Glomerular visceral epithelial cell (primary cell): ENCODE data around the gene THSD8.
A peak's percentile ranks its signal among the peaks of the same experiment; 100 is the strongest.
"Not testable (repeated sequence)": the region's sequence is repeated elsewhere in the genome, so short reads cannot be mapped to it uniquely, and the experiment has no call there.

Experiments
- DNase-seq: peaks from one replicate; pipeline ENCODE4 v3.0.0-alpha.2; 2016; ENCODE audit errors: extremely low spot score

The THSD8 gene

DNA sequence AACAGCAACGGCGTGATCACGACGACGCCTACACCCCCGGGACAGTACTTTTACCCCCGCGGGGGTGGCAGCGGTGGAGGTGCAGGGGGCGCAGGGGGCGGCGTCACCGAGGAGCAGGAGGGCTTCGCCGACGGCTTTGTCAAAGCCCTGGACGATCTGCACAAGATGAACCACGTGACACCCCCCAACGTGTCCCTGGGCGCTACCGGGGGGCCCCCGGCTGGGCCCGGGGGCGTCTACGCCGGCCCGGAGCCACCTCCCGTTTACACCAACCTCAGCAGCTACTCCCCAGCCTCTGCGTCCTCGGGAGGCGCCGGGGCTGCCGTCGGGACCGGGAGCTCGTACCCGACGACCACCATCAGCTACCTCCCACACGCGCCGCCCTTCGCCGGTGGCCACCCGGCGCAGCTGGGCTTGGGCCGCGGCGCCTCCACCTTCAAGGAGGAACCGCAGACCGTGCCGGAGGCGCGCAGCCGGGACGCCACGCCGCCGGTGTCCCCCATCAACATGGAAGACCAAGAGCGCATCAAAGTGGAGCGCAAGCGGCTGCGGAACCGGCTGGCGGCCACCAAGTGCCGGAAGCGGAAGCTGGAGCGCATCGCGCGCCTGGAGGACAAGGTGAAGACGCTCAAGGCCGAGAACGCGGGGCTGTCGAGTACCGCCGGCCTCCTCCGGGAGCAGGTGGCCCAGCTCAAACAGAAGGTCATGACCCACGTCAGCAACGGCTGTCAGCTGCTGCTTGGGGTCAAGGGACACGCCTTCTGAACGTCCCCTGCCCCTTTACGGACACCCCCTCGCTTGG lies 9.6 kb upstream of the THSD8 start:
- DNase-seq, result peak; percentile 71

DNA sequence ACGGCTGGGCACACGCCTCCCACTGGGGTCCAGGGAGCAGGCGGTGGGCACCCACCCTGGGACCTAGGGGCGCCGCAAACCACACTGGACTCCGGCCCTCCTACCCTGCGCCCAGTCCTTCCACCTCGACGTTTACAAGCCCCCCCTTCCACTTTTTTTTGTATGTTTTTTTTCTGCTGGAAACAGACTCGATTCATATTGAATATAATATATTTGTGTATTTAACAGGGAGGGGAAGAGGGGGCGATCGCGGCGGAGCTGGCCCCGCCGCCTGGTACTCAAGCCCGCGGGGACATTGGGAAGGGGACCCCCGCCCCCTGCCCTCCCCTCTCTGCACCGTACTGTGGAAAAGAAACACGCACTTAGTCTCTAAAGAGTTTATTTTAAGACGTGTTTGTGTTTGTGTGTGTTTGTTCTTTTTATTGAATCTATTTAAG lies 9.0 kb upstream of the THSD8 start:
- DNase-seq, result no peak

DNA sequence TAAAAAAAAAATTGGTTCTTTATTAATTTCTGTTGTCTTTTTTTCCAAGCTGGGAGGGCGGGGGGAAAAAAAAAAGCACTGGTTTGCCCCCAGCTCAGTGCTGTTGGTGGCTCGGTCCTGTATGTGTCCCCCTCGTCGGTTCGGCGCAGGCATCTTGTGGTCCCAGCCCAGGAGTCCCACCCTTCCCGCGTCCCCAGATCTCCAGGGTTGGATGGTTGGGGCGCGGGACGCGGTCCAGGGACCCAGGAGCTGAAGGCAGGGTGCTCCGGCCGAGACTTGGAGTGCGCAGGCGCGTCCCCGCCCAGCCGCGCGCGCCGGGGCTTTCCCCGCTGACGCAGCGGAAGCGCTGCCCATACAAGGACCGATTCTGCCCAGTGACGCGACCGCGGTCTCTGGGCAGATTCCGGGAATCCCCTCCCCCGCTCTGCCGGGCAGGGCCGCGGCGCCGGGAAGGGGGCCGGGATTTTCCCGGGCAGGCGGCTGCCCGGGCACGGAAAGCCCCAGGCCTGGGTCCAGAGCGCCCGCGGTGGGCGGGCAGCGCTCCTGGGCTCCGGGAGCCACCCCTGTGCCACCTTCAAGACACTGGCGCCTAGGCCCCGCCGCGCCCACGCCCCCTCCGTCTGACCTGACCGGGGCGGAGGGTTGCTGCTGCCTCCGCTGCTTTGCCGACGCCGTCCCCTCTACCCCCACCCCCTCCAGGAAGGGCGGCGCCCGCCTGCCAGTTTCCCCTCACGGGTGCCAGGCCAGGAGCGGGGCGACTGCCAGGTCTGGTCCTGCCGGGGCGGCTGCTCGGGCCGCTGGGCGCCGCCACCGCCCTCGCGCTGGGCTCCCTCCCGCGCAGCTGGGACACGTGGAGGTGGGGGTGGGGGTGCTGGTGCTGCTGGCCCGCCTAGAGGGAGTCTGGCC lies 8.3 kb upstream of the THSD8 start:
- DNase-seq, result peak; percentile 97

DNA sequence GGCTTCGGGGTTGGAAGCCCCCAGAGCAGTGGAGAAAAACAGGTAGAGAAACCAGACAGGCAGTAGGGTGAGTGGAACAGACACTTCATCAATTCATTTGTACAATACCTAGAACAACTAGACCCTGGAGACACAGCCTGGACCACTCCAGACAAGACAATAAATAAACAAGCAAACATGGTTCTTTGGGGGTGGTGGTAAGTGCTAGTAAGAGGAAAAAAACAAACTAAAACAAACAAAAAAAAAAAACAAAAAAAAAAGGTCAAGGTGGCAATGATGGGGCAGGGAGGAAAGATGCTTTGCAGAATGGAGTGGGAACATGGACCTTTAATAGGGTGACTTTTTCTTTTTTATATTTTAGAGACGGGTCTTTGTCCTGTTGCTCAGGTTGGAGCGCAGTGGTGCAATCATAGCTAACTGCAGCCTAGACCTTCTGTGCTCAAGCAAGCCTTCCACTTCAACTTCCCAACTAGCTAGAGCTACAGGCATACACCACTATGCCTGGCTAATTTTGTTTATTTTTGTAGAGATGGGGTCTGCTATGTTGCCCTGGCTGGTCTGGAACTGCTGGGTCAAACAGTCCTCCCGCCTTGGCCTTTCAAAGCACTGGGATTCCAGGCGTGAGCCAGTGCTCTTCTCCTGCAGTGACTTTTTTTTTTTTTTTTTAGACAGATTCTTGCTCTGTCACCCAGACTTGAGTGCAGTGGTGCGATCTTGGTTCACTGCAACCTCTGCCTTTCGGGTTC lies 7.5 kb upstream of the THSD8 start:
- DNase-seq, result no peak

DNA sequence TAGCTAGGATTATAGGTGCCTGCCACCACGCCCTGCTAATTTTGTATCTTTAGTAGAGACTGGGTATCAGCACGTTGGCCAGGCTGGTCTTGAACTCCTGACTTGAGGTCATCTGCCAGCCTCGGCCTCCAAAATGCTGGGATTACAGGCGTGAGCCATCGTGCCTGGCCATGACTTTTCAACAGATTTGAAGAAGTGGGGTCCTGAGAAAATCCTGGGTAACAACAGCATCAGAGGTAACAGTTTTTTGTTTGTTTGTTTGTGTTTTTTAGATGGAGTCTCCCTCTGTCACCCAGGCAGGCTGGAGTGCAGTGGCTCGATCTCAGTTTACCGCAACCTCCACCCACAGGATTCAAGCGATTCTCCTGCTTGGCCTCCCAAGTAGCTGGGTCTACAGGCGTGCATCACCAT lies 6.9 kb upstream of the THSD8 start:
- no peak for DNase-seq

DNA sequence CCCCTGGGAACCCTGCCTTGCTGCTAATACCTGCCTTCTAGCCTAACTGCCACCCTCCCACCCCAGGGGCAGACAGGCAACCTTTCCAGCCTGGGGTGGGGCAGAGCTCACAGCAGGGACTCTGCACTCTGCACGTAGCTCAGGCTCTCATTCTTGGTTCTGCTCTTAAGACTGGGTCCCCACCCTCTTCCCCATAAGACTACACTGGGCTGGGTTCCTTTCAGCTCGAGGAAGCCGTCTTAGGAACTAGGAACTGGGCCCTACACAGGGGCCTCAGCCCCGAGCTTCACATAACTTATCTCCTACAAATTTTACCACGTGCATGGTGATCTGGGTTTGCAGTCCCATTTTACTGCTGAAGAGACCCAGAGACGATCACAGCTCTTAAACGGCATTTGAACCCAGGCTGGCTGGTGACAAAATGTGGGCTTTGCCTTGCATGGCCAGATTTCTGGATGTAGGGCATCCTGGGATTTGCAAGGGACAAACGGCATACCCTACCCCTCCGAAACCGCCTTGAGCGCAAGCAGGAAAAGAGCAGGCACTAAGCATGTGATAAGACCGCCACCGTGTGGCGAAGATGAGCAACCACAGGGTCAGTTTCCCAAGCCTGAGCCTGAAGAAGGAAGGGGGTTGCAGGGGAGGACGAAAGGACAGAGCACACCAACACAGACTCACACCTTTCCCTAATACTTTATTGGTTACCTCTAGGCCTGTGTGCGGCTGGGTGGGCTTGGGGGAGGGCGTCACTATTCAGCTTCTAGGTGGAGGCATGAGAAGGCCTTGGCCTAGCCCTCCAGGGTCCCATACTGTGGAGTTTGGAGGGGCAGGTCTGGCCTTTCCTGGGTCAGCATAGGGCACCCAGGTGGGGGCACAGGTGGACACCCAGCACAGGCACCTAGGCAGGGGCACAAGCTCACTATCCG lies 5.5 kb upstream of the THSD8 start:
- DNase-seq, result peak; percentile 81

DNA sequence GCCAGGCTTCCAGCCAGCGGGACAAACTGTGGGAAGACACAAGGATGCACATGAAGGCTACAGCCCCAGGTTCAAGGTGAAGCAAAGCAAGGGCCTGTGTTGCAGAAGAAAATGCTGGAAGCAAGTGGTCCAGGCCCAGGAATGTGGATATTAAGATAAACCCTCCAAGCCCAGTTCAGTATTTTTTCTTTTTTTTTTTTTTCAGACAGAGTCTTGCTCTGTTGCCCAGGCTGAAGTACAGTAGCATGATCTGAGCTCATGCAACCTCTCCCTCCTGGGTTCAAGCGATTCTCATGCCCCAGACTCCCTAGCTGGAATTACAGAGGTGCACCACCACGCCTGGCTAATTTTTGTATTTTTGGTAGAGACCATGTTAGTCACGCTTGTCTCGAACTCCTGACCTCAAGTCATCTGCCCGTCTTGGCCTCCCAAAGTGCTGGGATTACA lies 4.7 kb upstream of the THSD8 start:
- DNase-seq, result no peak

DNA sequence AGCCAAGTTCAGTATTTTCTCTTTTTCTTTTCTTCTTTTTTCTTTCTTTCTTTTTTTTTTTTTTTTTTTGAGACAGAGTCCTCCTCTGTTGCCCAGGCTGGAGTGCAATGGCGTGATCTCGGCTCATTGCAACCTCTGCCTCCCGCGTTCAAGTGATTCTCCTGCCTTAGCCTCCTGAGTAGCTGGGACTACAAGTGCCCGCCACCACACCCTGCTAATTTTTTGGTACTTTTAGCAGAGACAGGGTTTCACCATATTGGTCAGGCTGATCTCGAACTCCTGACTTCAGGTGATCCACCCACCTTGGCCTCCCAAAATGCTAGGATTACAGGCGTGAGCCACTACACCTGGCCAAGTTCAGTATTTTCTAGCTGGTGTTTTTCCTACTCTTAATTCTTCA lies 4.3 kb upstream of the THSD8 start:
- DNase-seq, result not testable (repeated sequence)

DNA sequence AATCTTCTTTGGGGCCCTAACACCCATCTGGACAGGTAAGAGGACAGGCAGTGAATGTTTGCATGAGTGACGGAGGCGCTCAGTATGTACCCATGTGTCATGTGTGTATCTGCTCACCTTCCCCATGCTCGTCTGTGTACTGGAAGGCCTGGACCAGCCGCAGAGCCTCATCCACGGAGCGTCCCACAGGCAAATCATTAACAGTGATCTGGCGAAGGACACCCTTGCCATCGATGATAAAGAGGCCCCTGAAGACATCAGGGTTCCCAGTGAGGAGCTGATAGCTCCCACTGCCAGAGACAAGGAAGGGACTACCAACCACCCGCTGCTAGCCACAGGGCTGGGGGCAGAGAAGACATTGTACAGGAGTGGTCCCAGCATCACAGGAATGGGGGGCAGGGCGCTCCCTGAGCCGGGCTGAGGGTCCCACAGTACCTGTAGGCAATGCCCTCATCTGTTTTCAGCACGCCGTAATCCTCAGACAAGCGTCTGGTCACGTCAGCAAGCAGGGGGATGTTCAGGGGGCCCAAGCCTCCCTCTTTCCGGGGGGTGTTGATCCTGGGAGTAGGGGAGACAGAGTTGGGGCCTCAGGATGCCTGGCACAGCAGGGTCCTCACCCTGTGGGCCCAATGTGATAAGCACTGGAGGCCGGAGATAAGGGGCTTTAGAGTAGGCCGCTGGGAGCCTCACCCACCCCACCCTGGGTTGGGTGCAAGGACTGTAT lies 2.0 kb upstream of the THSD8 start:
- no peak for DNase-seq

DNA sequence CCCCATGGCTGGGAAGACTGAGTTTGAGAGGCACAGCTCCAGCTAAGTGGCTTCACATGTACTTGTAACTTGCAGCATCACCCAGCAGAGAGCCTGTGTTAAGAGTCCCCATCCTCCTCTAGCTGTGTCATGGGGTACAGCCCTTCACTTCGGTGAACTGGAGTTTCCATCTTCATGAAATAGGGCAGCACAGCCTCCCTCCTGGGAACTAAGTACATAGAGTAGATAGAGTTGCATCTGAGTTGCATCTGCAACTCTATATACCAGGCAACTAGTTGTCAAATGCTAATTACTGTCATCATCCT lies 1.5 kb upstream of the THSD8 start:
- DNase-seq, result no peak

DNA sequence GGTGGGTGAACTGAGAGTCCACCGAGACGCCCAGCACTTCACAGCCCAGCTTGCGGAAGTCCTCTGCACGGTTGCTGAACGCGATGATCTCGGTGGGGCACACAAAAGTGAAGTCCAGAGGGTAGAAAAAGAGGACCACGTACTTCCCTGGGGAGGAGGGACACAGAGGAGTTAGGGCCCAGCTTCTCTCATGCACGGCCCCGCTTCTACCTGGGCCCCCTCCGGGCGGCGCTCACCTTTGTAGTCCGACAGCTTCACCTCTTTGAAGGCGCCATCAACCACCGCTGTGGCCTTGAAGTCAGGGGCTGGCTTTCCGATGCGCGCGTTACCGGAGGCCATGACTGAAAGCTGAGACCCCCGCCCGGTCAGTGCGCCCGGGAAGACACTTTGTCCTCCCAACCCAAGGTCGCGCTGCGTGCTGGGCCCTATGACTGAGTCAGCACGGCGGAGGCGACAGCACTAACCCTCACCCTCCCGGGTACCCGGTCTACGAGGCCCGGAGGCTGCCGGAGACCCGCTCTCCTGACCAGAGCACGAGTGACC lies 875 bp upstream of the THSD8 start:
- DNase-seq, result no peak

DNA sequence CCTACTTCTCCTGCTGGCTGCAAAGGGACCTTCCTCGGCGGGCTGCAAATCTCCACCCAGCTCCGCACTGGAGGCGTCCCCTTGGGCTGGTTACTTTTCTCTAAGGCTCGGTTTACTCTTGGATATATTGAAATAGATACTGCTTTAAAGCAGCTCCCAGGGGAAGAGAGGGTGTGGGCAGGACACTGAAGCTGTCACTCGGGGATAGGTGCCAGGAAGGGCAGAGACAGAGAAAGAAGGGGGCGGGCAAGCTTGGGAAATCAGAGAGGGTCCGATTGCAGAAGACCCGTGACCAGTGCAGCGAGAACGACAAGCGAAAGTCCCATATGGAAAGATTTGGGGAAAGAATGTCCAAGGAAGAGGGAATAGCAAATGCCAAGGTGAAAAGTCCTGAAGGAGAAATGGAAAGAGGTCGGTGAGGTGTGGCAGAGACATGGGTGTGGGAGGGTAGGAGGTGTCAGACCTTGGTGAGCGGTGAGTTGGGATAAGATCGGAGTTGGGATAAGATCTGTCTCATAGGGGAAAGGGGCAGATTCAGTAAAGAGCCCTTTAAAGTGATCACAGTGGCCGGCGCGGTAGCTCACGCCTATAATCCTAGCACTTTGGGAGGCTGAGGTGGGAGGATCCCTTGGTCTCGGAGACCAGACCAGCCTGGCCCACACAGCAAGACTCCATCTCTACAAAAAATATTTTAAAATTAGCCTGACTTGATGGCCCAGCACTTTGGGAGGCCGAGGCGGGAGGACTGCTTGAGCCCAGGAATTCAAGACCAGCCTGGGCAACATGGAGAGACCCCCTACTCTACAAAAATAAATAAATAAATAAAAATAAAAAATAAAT lies 618 bp downstream of the THSD8 start:
- DNase-seq, result no peak

DNA sequence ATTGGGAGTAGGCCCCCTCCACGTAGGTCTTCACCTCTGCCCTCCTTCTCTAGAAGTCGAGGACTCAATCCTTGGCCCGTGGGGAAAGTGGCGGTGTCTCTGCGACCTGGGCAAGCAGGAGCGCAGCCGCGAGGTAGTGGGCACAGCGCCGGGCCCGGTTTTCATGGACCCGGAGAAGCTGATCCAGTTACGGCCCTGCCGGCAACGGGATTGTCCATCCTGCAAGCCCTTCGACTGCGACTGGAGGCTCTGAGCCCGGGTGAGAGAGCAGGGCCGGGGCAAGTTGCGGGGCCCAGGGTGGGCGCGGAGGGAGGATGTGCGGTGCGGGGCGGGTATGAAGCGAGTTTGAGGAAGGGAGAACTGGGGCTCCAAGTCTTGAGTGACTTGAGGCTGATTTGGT lies 2.2 kb downstream of the THSD8 start:
- DNase-seq, result no peak

DNA sequence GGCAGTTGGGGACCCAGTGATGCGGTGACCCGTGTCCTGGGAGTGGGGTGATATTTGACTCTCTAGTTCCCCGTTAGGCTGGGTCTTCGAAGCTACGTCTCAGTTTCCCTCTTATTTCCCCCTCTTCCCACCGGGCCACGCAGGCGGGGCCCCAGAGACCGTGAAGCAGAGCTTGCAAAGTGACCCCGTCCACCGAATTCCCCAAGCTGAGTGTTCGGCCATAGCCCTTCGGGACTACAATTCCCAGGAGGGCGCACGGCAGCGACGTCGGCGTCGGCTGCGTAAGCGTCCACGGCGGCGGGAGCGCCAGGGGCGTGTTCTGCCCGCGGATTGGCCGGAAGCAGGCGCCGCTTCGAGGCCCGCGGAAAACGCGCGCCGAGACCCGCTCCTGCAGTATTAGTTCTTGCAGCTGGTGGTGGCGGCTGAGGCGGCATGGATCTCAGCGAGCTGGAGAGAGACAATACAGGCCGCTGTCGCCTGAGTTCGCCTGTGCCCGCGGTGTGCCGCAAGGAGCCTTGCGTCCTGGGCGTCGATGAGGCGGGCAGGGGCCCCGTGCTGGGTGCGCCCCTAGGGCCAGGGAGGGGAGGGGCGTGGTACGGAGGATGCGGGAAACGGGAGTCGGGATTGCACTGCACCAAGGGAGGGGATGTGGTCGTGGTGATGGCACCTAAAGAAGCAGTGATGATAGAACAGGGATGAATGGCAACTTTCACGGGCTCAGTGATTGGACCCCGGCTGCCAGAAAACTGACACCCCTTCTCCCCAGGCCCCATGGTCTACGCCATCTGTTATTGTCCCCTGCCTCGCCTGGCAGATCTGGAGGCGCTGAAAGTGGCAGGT lies 4.6 kb downstream of the THSD8 start, which contains the start of gene RNASEH2A:
TSS of gene RNASEH2A (plus strand) at position 343 of the 840 bp plus-strand sequence. CDS start at position 433, 90 bp downstream.
- peak; percentile 90 for DNase-seq

DNA sequence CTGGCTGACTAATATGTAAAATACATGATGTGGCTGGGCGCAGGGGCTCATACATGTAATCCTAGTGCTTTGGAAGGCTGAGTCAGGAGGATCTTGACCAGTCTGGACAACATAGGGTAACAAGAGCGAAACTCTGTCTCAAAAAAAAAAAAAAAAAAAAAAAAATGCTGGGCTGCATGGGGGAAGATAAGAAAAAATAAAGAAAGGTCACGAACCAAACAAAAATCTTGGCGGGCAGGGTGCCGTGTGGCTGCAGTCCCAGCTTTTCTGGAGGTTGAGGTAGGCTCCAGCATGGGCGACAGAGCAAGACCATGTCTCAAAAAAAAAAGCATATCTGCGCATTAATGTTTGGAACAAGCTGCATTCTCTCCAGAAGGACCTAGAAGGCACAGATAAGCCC lies 13.2 kb downstream of the THSD8 start:
- DNase-seq, result no peak

DNA sequence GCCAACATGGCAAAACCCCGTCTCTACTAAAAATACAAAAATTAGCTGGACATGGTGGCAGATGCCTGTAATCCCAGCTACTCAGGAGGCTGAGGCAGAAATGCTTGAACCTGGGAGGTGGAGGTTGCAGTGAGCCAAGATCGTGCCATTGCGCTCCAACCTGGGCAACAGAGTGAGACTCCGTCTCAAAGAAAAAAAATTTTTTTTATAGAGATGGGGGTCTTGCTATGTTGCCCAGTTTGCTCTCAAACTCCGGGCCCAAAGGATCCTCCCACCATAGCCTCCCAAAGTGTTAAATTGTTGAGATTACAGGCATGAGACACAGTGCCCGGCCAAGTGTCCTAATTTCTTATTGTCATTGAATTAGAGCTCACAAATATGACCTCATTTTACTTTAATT lies 15.3 kb downstream of the THSD8 start:
- DNase-seq, result not testable (repeated sequence)

DNA sequence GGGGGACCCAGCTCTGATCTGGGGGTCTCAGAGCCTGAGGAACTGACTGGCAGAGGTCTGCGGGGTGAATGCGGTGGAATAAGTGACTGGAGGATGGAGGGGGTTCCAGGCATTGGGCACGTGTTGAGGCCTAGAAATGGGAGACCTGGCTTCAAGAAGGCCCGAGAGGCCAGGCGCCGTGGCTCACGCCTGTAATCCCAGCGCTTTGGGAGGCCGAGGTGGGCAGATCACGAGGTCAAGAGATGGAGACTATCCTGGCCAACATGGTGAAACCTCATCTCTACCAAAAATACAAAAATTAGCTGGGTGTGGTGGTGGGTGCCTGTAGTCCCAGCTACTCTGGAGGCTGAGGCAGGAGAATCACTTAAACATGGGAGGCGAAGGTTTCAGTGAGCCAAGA lies 15.9 kb downstream of the THSD8 start:
- not testable (repeated sequence) for DNase-seq

DNA sequence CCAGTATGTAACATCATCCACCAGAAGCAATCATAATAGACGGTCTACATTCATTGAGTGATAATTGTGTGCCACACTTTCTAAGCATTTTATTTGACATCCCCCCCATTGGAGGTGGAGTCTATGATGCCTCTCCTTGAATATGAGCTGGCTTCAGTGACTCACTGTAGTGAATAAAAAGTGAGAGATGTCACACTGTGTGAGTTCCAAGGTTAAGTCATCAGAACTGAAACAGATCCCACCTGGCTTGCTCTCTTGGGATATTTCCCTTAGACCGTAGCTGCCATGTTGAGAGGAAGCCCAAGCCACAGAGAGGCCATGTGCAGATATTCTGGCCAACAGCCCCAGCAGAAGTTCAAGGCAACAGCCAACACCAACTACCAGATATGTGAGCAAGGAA lies 19.9 kb downstream of the THSD8 start:
- no peak for DNase-seq
